Parathyroid adenoma (tissue), 2 donors: Measurements from ENCODE around the gene GABARAP.

Source experiments
- H2AFZ ChIP-seq: fragments of 300-600 bp; sonication (generic); one replicate; pipeline ENCODE4 v1.7.0; 2017; ENCODE audit warnings: antibody characterized with exemption, mild to moderate bottlenecking
- H3K27ac ChIP-seq: fragments of 300-600 bp; sonication (generic); one replicate; pipeline ENCODE4 v1.7.0; 2017
- H3K27me3 ChIP-seq: fragments of 300-600 bp; sonication (generic); one replicate; pipeline ENCODE4 v1.7.0; 2017; ENCODE audit warnings: low read length; ENCODE audit not compliant: control insufficient read depth, insufficient read depth
- H3K36me3 ChIP-seq: fragments of 300-600 bp; sonication (generic); one replicate; pipeline ENCODE4 v1.7.0; 2017; ENCODE audit warnings: low read length; ENCODE audit not compliant: control insufficient read depth, insufficient read depth
- H3K4me1 ChIP-seq: fragments of 300-600 bp; sonication (generic); one replicate; pipeline ENCODE4 v1.7.0; 2017; ENCODE audit warnings: control low read depth
- H3K4me2 ChIP-seq: fragments of 300-600 bp; sonication (generic); one replicate; pipeline ENCODE4 v1.7.0; 2017; ENCODE audit warnings: low read length
- H3K4me3 ChIP-seq: fragments of 300-600 bp; sonication (generic); one replicate; pipeline ENCODE4 v1.7.0; 2017; ENCODE audit warnings: low read depth, low read length
- H3K79me2 ChIP-seq: fragments of 300-600 bp; sonication (generic); one replicate; pipeline ENCODE4 v1.7.0; 2017; ENCODE audit warnings: control low read depth
- H3K9ac ChIP-seq: fragments of 300-600 bp; sonication (generic); one replicate; pipeline ENCODE4 v1.7.0; 2017; ENCODE audit warnings: mild to moderate bottlenecking
- H3K9me3 ChIP-seq: fragments of 300-600 bp; sonication (generic); one replicate; pipeline ENCODE4 v1.7.0; 2017; ENCODE audit warnings: low read length; ENCODE audit not compliant: control insufficient read depth
- TF ChIP-seq, protein P1 (sequence below): fragments of 300-600 bp; sonication (generic); IDR thresholded peaks from one replicate; pipeline ENCODE4 v1.7.0; 2017; ENCODE audit warnings: antibody characterized with exemption, mild to moderate bottlenecking
- donor health status: primary hyperparathyroidism.

Gene GABARAP

DNA sequence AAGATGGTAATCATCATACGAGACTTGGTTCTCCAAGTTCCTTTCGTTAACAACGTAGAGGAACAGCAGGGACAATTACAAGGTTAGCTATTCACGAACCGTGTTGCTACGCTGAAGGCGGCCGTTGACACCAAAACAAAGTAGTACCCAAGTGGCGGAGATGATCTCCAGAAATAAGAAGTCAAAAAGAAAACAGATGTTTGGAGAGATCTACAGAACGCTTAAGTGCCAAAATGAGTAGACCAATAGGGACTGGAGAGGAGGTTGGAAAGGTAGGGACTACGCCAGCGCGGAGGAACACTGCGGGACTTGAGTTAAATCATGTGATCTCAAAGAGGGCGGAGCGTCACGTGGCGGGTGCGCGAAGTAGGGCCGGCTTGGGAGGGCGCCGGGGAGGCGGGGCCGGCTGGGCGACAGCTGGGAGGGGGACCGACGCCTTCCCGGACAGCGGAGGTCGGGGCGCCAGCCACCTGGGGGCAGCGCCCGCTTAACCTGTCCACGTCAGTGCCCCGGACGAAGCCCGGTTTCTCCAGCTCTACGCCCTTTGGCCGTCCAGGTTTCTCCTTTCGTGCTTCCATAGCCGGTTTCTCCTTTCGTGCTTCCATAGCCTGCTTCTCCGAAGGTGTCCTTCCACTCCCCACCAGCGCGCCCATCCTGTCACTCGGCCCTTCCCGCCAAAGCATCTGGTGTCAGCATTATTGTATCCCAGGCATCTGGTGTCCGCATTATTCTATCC, 636 bp upstream of the GABARAP start:
- Histone ChIP-seq H3K27ac (peak overlapping the region; percentile 94), H3K27me3 (no peaks in the 10 kb centered on the region), H3K79me2 (peaks cover 15% of the 10 kb centered on the region), H3K36me3 (no peaks in the 10 kb centered on the region), H3K4me3 (peak overlapping the region; percentile 94), H3K9me3 (no peaks in the 10 kb centered on the region), H3K4me2 (peak overlapping the region; percentile 98), H2AFZ (peak overlapping the region; percentile 81), H3K4me1 (peaks cover 17% of the 10 kb centered on the region), H3K9ac (peak overlapping the region; percentile 33)
- TF ChIP-seq, protein P1, sequence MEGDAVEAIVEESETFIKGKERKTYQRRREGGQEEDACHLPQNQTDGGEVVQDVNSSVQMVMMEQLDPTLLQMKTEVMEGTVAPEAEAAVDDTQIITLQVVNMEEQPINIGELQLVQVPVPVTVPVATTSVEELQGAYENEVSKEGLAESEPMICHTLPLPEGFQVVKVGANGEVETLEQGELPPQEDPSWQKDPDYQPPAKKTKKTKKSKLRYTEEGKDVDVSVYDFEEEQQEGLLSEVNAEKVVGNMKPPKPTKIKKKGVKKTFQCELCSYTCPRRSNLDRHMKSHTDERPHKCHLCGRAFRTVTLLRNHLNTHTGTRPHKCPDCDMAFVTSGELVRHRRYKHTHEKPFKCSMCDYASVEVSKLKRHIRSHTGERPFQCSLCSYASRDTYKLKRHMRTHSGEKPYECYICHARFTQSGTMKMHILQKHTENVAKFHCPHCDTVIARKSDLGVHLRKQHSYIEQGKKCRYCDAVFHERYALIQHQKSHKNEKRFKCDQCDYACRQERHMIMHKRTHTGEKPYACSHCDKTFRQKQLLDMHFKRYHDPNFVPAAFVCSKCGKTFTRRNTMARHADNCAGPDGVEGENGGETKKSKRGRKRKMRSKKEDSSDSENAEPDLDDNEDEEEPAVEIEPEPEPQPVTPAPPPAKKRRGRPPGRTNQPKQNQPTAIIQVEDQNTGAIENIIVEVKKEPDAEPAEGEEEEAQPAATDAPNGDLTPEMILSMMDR, result peak; percentile 11

DNA sequence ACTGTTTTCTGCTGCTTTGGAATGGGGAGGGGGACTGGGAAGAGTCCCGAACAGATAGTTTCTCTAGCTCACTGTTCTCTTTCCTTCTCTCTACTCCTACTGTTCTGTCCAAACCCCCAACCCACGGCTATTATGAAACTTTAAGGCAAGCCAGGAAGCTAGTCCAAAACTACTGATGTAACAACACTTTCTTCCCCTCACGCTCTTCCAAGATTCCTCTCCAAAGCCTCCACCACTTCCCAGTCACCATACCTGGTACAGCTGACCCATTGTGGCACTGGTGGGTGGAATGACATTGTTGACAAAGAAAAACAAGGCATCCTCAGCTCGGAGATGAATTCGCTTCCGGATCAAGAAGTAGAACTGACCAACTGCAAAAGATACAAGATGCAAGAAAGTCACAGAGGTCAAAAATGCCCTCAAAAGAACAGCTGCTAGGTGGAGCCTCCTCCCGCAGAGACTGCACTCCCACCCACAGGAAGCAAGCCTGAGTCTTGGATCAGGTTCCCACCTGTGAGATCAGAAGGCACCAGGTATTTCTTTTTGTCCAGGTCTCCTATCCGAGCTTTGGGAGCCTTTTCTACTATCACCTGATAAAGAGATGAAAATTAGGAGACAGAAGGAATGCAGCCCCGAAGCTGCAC, 1.0 kb downstream of the GABARAP start:
- TF ChIP-seq, protein P1, result no peak
- Histone ChIP-seq H3K36me3 (no peaks in the 10 kb centered on the region), H3K9me3 (no peaks in the 10 kb centered on the region), H3K4me1 (peaks cover 17% of the 10 kb centered on the region), H3K4me2 (peak overlapping the region; percentile 98), H3K27ac (peak overlapping the region; percentile 94), H3K9ac (no peak overlapping the region), H2AFZ (no peak overlapping the region), H3K79me2 (peaks cover 3% of the 10 kb centered on the region), H3K4me3 (peak overlapping the region; percentile 94), H3K27me3 (no peaks in the 10 kb centered on the region)

DNA sequence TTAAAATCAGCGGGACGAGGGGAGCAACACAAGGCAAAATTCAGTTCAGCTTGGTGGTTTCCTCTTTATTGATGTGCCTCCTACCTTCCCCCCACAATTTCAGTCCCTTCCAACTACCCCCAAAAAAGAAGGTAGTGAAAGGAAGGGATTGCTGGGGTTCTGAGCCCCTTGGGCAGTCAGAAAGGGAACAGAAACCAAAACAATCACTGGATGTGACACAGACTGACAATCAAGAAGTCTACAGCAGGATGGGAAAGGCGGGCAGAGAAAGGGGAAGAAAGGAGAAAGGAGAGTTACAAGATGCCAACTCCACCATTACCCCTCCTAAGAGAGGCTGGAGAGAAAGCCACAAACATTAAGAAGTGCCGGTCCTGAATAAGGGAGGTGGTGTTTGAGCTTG, 1.9 kb downstream of the GABARAP start:
- Histone ChIP-seq H3K79me2 (peaks cover 3% of the 10 kb centered on the region), H3K9me3 (no peaks in the 10 kb centered on the region), H3K4me1 (peaks cover 17% of the 10 kb centered on the region), H3K9ac (no peak overlapping the region), H3K4me2 (peak overlapping the region; percentile 67), H3K36me3 (no peaks in the 10 kb centered on the region), H2AFZ (no peak overlapping the region), H3K4me3 (peak overlapping the region; percentile 49), H3K27me3 (no peaks in the 10 kb centered on the region), H3K27ac (no peak overlapping the region)
- TF ChIP-seq, protein P1, result no peak

DNA sequence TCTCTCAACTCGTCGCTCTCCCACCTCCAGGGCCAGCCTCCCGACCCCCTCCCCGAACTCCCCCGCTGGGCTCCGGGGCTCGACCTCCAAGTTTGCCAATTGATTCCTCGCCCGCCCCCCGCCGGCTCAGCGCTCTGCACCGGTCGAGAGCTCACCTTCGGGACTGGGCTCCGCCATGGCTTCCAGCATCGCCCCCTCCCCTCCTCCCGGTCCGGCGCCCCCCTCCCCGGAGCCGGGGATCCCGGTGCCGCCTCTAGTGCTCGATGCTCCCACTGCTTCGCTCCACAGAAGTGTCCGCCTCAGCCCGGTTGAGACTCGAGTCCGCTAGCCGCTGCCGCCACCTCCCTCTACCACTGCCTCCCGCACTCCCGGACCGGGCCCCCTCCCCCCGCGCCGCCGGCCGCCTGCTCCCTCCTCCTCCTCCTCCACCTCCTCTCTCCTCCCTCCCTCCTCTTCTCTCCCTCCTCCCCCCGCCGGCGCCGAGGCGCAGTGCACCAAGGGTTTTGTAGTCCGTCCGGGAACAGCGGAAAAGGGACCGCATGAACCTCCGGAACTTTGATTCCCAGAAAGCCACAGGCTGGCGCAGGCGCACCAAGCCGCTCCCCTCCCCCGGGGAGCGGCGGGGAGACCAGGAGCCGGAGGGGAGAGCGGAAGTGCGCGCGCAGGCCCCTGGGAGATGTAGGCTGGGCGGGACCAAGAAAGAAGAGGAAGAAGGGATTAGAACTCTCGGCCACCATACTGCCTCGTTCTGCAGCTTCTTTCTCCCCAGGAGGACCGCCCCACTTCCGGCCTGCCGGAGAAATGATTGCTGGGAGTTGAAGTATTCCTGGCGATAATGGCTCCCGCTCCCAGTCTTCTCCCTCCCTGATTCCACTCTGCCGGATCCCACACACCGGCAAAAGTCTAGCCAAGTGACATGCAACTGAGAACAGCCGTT, 2.9 kb downstream of the GABARAP start, which contains the start of gene PHF23:
TSS of gene PHF23 (minus strand) at position 367 of the 937 bp plus-strand sequence. CDS start at position 189, 178 bp downstream.
- H3K4me1 ChIP-seq, result peaks cover 17% of the 10 kb centered on the region

More for the DNA sequence above, 2.9 kb downstream of the GABARAP start, which contains the start of gene PHF23:
- Histone ChIP-seq H3K9ac (peak within 1 kb of the TSS; percentile 70), H3K9me3 (no peaks in the 10 kb centered on the region), H3K4me3 (peak within 1 kb of the TSS; percentile 93), H3K27ac (peak within 1 kb of the TSS; percentile 83), H3K36me3 (no peaks in the 10 kb centered on the region), H3K79me2 (peaks cover 3% of the 10 kb centered on the region), H3K4me2 (peak within 1 kb of the TSS; percentile 73), H3K27me3 (no peaks in the 10 kb centered on the region), H2AFZ (peak within 1 kb of the TSS; percentile 63)
- TF ChIP-seq, protein P1, result no peak
